ENCODE results near the gene CSPG4. TPM values are rescaled to one million over a fixed set of nuclear protein-coding genes. Genes with fewer than 3 reads are reported as not detected.

CSPG4 gene
- total and polyA plus RNA-seq, 2 of the 4 experiments (the other 2 are of a cell fraction), result 12.4 to 28.4 TPM

- no peak overlapping the region for H3K4me2 ChIP-seq (ENCODE audit: low read depth, low read length)
- peaks cover 38% of the 10 kb centered on the region for H3K9me1 ChIP-seq (ENCODE audit: insufficient read depth, low read length)
- ChIA-PET CTCF (no interaction called here), POLR2A (ENCODE audit: unreplicated experiment) (no interaction called here)
- H3K36me3 ChIP-seq (ENCODE audit: control insufficient read depth, insufficient read depth, low read length), result peaks cover 51% of the 10 kb centered on the region
- no peak overlapping the region for H3K4me3 ChIP-seq (ENCODE audit: insufficient read depth, low read depth, low read length)
- H4K8ac ChIP-seq (ENCODE audit: low read depth in 2 of 2, low read length in 2 of 2), result no peak overlapping the region
- H3K18ac ChIP-seq (ENCODE audit: low read depth, low read length), result no peak overlapping the region
- peak overlapping the region; percentile 70 for H2AK9ac ChIP-seq (replicated peaks; ENCODE audit: low read depth, low read length, poor library complexity)
- peaks cover 50% of the 10 kb centered on the region for H4K20me1 ChIP-seq (ENCODE audit: insufficient read depth, low read length)
- H4K5ac ChIP-seq (ENCODE audit: low read depth, low read length), result no peak overlapping the region
- BruUV-seq (replicated peaks), result no TSS peak
- no peak overlapping the region for H2BK15ac ChIP-seq (ENCODE audit: low read depth, low read length)
- H2BK5ac ChIP-seq (ENCODE audit: low read depth, low read length, poor library complexity, severe bottlenecking), result peak overlapping the region; percentile 12
- ATAC-seq (ENCODE audit: low read depth), result no peak
- no peak overlapping the region for H3K23ac ChIP-seq (ENCODE audit: low read depth, low read length)
- 0 out of 2 replicates have a peak overlapping the region, but pooled peaks have one; percentile 18 for H3K4ac ChIP-seq (ENCODE audit: low read depth, low read length)
- intact Hi-C loops (cut with micrococcal nuclease), result no loop called here
- DNase-seq, result no peak
- H2BK120ac ChIP-seq (ENCODE audit: low read depth, low read length), result no peak overlapping the region
- no peak overlapping the region for H3K56ac ChIP-seq (ENCODE audit: extremely low read depth, insufficient read depth, low read length)
- no peak overlapping the region for H2BK20ac ChIP-seq (ENCODE audit: low read depth, low read length)
- no peak overlapping the region for H3K9ac ChIP-seq (ENCODE audit: low read depth, low read length)
- no peaks in the 10 kb centered on the region for H3K9me3 ChIP-seq (ENCODE audit: control insufficient read depth, insufficient read depth, low read length)
- no peak overlapping the region for H2AFZ ChIP-seq (replicated peaks; ENCODE audit: low read length, poor library complexity)
- no peak overlapping the region for H3K27ac ChIP-seq (ENCODE audit: insufficient read depth, low read length)
- TF ChIP-seq FOS (IDR thresholded peaks at IDR 0.05; ENCODE audit: low read depth, low read length), result no peak
- TF ChIP-seq BHLHE40 (IDR thresholded peaks at IDR 0.05; ENCODE audit: low read depth, low read length), result no peak
- no peak for TF ChIP-seq RCOR1 (IDR thresholded peaks at IDR 0.05; ENCODE audit: insufficient replicate concordance, low read length)
- TF ChIP-seq CEBPB (IDR thresholded peaks at IDR 0.05; ENCODE audit: low read depth, low read length), result no peak
- TF ChIP-seq NFE2L2 (IDR thresholded peaks at IDR 0.05; ENCODE audit: low read depth, low read length), result no peak
- no peak for TF ChIP-seq SMC3 (IDR thresholded peaks at IDR 0.05; ENCODE audit: low read depth, low read length)
- TF ChIP-seq MAFK (IDR thresholded peaks at IDR 0.05; ENCODE audit: low read depth, low read length), result no peak
- TF ChIP-seq RAD21 (IDR thresholded peaks at IDR 0.05; ENCODE audit: low read length), result no peak
- TF ChIP-seq, protein P1, sequence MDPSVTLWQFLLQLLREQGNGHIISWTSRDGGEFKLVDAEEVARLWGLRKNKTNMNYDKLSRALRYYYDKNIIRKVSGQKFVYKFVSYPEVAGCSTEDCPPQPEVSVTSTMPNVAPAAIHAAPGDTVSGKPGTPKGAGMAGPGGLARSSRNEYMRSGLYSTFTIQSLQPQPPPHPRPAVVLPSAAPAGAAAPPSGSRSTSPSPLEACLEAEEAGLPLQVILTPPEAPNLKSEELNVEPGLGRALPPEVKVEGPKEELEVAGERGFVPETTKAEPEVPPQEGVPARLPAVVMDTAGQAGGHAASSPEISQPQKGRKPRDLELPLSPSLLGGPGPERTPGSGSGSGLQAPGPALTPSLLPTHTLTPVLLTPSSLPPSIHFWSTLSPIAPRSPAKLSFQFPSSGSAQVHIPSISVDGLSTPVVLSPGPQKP (IDR thresholded peaks at IDR 0.05; ENCODE audit: borderline replicate concordance, low read depth, low read length), result no peak
- TF ChIP-seq POLR2A (IDR thresholded peaks at IDR 0.05; ENCODE audit: low read depth, low read length), result no peak
- TF ChIP-seq, protein P2, sequence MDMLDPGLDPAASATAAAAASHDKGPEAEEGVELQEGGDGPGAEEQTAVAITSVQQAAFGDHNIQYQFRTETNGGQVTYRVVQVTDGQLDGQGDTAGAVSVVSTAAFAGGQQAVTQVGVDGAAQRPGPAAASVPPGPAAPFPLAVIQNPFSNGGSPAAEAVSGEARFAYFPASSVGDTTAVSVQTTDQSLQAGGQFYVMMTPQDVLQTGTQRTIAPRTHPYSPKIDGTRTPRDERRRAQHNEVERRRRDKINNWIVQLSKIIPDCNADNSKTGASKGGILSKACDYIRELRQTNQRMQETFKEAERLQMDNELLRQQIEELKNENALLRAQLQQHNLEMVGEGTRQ (IDR thresholded peaks at IDR 0.05; ENCODE audit: low read depth, low read length), result no peak
- no peak for TF ChIP-seq MXI1 (IDR thresholded peaks at IDR 0.05; ENCODE audit: borderline replicate concordance, low read depth, low read length)
- no peak for TF ChIP-seq RFX5 (IDR thresholded peaks at IDR 0.05; ENCODE audit: low read depth, low read length)
- no peak for TF ChIP-seq MAZ (IDR thresholded peaks at IDR 0.05; ENCODE audit: borderline replicate concordance, low read depth, low read length)
- no peak for TF ChIP-seq CHD1 (IDR thresholded peaks at IDR 0.05; ENCODE audit: low read depth, low read length)
- no peak for TF ChIP-seq CTCF (conservative IDR thresholded peaks at IDR 0.05; ENCODE audit: low read depth, low read length)
- H2AK5ac ChIP-seq (ENCODE audit: low read depth, low read length), result peak overlapping the region; percentile 68
- in situ Hi-C loops (cut with MboI; ENCODE audit: low sequenced_read_pairs), result no loop called here
- H3K79me1 ChIP-seq (ENCODE audit: low read depth in 1 of 2, low read length in 2 of 2), result peaks cover 17 to 92% of the 10 kb centered on the region in 2 experiments
- 90% methylated on average over 3 of the region's 9 CpGs; no CpG with 5 or more reads in 1 of the 2 experiments for WGBS, 2 experiments (ENCODE audit: extremely low coverage in 2 of 2, insufficient read length in 1 of 2)
- no peaks in the 10 kb centered on the region for H3K27me3 ChIP-seq (ENCODE audit: control insufficient read depth, insufficient read depth, low read length)
- dilution Hi-C loops (cut with HindIII; ENCODE audit: low sequenced_read_pairs, unreplicated experiment), result no loop called here
- H4K91ac ChIP-seq (ENCODE audit: insufficient read depth, low read depth, low read length), result no peak overlapping the region
- peaks cover 24% of the 10 kb centered on the region for H3K4me1 ChIP-seq (ENCODE audit: control insufficient read depth, insufficient read depth, low read length)
- no peak overlapping the region for H3K14ac ChIP-seq (replicated peaks; ENCODE audit: low read depth, low read length)
These were observed 53.4 kb downstream of the CSPG4 start for GRCh38 chr15:75659141-75659771.

Measured in IMR-90 (cell line).